Measurements from ENCODE around the gene STRADB. TPM values are rescaled to one million over a fixed set of nuclear protein-coding genes. Genes with fewer than 3 reads are reported as not detected.

STRADB gene
- polyA plus RNA-seq, 1 donor from 2014 or later: 74.8 TPM

DNA sequence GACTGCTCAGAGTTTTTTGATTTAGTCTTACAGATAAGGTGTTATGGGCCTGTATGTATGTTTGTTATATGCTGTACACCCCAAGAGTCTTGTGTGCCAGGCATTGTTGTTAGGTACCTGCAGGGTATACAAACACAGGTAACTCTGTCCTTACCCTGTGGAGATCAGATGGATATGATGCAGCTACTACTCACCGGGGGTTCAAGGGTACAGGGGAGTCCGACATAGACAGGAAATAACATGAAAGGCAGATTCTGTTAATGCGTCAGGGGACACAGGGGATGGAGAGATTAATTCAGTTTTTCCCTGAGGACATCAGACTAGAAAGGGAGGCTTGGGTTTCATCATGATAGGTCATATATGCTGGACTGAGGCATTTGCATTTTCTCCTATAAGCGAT, 31.6 kb upstream of the STRADB start:
- Histone ChIP-seq H2AFZ (ENCODE audit: low read depth, low read length) (no peak overlapping the region), H3K9me3 (ENCODE audit: low read length) (no peaks in the 10 kb centered on the region), H3K4me3 (ENCODE audit: low read length) (no peak overlapping the region), H3K9me2 (ENCODE audit: insufficient read depth, low read length) (no peaks in the 10 kb centered on the region), H3K4me2 (ENCODE audit: low read length) (no peak overlapping the region), H3K36me3 (ENCODE audit: insufficient read depth, low read length) (no peaks in the 10 kb centered on the region), H3K27ac (ENCODE audit: low read length) (no peak overlapping the region), H3F3A (ENCODE audit: insufficient read depth, low read length, poor library complexity, severe bottlenecking) (no peaks in the 10 kb centered on the region), H4K20me1 (ENCODE audit: insufficient read depth) (no peaks in the 10 kb centered on the region), H3K9ac (ENCODE audit: low read length) (no peak overlapping the region), H3K27me3 (ENCODE audit: insufficient read depth, low read depth, low read length) (no peaks in the 10 kb centered on the region), H3K79me2 (replicated peaks; ENCODE audit: insufficient read depth, low read length) (no peaks in the 10 kb centered on the region)
- TF ChIP-seq, protein P1, sequence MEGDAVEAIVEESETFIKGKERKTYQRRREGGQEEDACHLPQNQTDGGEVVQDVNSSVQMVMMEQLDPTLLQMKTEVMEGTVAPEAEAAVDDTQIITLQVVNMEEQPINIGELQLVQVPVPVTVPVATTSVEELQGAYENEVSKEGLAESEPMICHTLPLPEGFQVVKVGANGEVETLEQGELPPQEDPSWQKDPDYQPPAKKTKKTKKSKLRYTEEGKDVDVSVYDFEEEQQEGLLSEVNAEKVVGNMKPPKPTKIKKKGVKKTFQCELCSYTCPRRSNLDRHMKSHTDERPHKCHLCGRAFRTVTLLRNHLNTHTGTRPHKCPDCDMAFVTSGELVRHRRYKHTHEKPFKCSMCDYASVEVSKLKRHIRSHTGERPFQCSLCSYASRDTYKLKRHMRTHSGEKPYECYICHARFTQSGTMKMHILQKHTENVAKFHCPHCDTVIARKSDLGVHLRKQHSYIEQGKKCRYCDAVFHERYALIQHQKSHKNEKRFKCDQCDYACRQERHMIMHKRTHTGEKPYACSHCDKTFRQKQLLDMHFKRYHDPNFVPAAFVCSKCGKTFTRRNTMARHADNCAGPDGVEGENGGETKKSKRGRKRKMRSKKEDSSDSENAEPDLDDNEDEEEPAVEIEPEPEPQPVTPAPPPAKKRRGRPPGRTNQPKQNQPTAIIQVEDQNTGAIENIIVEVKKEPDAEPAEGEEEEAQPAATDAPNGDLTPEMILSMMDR (IDR thresholded peaks at IDR 0.05; ENCODE audit: poor library complexity, severe bottlenecking): no peak
- no peak for TF ChIP-seq MXI1 (conservative IDR thresholded peaks at IDR 0.05; ENCODE audit: poor library complexity, severe bottlenecking)
- no peak for TF ChIP-seq EZH2 (IDR thresholded peaks at IDR 0.05; ENCODE audit: borderline replicate concordance, insufficient read depth, low read length, poor library complexity, severe bottlenecking)
- no peak for TF ChIP-seq EP300 (conservative IDR thresholded peaks at IDR 0.05; ENCODE audit: poor library complexity, severe bottlenecking)
- TF ChIP-seq RAD21 (conservative IDR thresholded peaks at IDR 0.05): no peak
- TF ChIP-seq, protein P2, sequence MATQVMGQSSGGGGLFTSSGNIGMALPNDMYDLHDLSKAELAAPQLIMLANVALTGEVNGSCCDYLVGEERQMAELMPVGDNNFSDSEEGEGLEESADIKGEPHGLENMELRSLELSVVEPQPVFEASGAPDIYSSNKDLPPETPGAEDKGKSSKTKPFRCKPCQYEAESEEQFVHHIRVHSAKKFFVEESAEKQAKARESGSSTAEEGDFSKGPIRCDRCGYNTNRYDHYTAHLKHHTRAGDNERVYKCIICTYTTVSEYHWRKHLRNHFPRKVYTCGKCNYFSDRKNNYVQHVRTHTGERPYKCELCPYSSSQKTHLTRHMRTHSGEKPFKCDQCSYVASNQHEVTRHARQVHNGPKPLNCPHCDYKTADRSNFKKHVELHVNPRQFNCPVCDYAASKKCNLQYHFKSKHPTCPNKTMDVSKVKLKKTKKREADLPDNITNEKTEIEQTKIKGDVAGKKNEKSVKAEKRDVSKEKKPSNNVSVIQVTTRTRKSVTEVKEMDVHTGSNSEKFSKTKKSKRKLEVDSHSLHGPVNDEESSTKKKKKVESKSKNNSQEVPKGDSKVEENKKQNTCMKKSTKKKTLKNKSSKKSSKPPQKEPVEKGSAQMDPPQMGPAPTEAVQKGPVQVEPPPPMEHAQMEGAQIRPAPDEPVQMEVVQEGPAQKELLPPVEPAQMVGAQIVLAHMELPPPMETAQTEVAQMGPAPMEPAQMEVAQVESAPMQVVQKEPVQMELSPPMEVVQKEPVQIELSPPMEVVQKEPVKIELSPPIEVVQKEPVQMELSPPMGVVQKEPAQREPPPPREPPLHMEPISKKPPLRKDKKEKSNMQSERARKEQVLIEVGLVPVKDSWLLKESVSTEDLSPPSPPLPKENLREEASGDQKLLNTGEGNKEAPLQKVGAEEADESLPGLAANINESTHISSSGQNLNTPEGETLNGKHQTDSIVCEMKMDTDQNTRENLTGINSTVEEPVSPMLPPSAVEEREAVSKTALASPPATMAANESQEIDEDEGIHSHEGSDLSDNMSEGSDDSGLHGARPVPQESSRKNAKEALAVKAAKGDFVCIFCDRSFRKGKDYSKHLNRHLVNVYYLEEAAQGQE (IDR thresholded peaks at IDR 0.05; ENCODE audit: borderline replicate concordance): no peak
- TF ChIP-seq TAF1 (IDR thresholded peaks at IDR 0.05; ENCODE audit: low read depth): no peak
- TF ChIP-seq POLR2AphosphoS5 (IDR thresholded peaks at IDR 0.05): no peak
- TF ChIP-seq SMC3 (conservative IDR thresholded peaks at IDR 0.05; ENCODE audit: poor library complexity): no peak

DNA sequence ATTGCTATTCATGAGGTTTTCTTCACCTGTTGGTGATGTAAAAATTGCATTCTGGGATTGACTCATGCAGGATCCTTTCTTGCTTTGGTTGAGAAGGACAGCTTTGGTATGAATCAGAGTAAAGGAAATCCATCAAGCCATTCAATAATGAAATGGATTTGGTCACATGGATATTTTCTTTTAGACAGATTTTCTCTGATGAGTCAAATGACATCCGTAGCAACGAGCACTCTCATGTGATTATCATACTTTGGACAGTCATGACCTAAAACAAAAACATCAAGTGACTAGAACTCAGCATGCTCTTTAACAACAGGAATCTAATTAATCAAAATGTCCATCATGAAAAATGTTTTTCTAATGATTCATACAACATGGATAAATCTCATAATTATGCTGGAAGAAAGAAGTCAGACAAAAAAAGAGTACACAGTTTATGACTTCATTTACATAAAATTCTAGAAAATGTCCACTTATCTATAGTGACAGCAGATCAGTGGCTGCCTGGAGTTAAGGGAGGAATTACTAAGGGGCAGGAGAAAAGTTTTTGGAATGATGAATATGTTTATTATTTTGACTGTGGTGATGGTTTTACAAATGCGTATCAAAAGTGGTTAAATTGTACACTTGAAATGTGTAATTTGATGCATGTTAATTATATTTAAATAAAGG, 31.0 kb upstream of the STRADB start:
- no peak overlapping the region for H3K4me2 ChIP-seq (ENCODE audit: low read length)
- no peaks in the 10 kb centered on the region for H3K27me3 ChIP-seq (ENCODE audit: insufficient read depth, low read depth, low read length)
- TF ChIP-seq SMC3 (conservative IDR thresholded peaks at IDR 0.05; ENCODE audit: poor library complexity) (no peak), POLR2AphosphoS5 (IDR thresholded peaks at IDR 0.05) (no peak), TAF1 (IDR thresholded peaks at IDR 0.05; ENCODE audit: low read depth) (no peak), MXI1 (conservative IDR thresholded peaks at IDR 0.05; ENCODE audit: poor library complexity, severe bottlenecking) (no peak), RAD21 (conservative IDR thresholded peaks at IDR 0.05) (no peak), EZH2 (IDR thresholded peaks at IDR 0.05; ENCODE audit: borderline replicate concordance, insufficient read depth, low read length, poor library complexity, severe bottlenecking) (no peak), EP300 (conservative IDR thresholded peaks at IDR 0.05; ENCODE audit: poor library complexity, severe bottlenecking) (no peak)
- TF ChIP-seq, protein P2 (IDR thresholded peaks at IDR 0.05; ENCODE audit: borderline replicate concordance): no peak
- TF ChIP-seq, protein P1 (IDR thresholded peaks at IDR 0.05; ENCODE audit: poor library complexity, severe bottlenecking): no peak
- no peaks in the 10 kb centered on the region for H3K79me2 ChIP-seq (replicated peaks; ENCODE audit: insufficient read depth, low read length)
- H4K20me1 ChIP-seq (ENCODE audit: insufficient read depth): no peaks in the 10 kb centered on the region
- H3K9me3 ChIP-seq (ENCODE audit: low read length): no peaks in the 10 kb centered on the region
- no peaks in the 10 kb centered on the region for H3F3A ChIP-seq (ENCODE audit: insufficient read depth, low read length, poor library complexity, severe bottlenecking)
- H3K27ac ChIP-seq (ENCODE audit: low read length): no peak overlapping the region
- no peak overlapping the region for H3K4me3 ChIP-seq (ENCODE audit: low read length)
- no peak overlapping the region for H3K9ac ChIP-seq (ENCODE audit: low read length)
- no peaks in the 10 kb centered on the region for H3K36me3 ChIP-seq (ENCODE audit: insufficient read depth, low read length)
- no peaks in the 10 kb centered on the region for H3K9me2 ChIP-seq (ENCODE audit: insufficient read depth, low read length)
- no peak overlapping the region for H2AFZ ChIP-seq (ENCODE audit: low read depth, low read length)

Measured in neural cell (in vitro differentiated cells).